SK-N-SH treated with all-trans-retinoic acid at 6 μM for 48 hours (cell line): ENCODE measurements around the gene FAM20C.

Source experiments
- ATAC-seq: fragments of 200-7000 bp; cut with Tn5 transposase; 3 replicates; pipeline ENCODE4 v1.9.1; 2020; ENCODE audit warnings: mild to moderate bottlenecking, moderate library complexity
- ARNTL ChIP-seq: fragments of 450-650 bp; formaldehyde crosslinking; IDR thresholded peaks from 2 replicates; pipeline ENCODE4 v1.5.0; 2020; ENCODE audit warnings: low read depth, mild to moderate bottlenecking, moderate library complexity, borderline replicate concordance
- BACH2 ChIP-seq: fragments of 250-450 bp; sonication (Bioruptor Pico); IDR thresholded peaks from 2 replicates; pipeline ENCODE4 v1.9.0; 2021; ENCODE audit warnings: mild to moderate bottlenecking, borderline replicate concordance
- CSDC2 ChIP-seq: fragments of 250-450 bp; sonication (Bioruptor Pico); IDR thresholded peaks from 2 replicates; pipeline ENCODE4 v1.5.0; 2020; ENCODE audit warnings: mild to moderate bottlenecking, moderate library complexity
- CSRNP3 ChIP-seq: fragments of 250-450 bp; sonication (Bioruptor Pico); IDR thresholded peaks from 2 replicates; pipeline ENCODE4 v1.5.1; 2021; ENCODE audit warnings: mild to moderate bottlenecking, moderate library complexity
- GLIS3 ChIP-seq: fragments of 250-450 bp; sonication (Bioruptor Pico); IDR thresholded peaks from 2 replicates; pipeline ENCODE4 v1.5.0; 2020; ENCODE audit warnings: mild to moderate bottlenecking, moderate library complexity
- ISL1 ChIP-seq: fragments of 250-450 bp; sonication (Bioruptor Pico); IDR thresholded peaks from 2 replicates; pipeline ENCODE4 v2.1.2; 2022; ENCODE audit warnings: mild to moderate bottlenecking, moderate library complexity
- OSR1 ChIP-seq: fragments of 250-450 bp; sonication (Bioruptor Pico); IDR thresholded peaks from 2 replicates; pipeline ENCODE4 v1.8.0; 2022; ENCODE audit warnings: moderate library complexity, mild to moderate bottlenecking, inconsistent platforms
- PPARA ChIP-seq: fragments of 250-450 bp; sonication (Bioruptor Pico); IDR thresholded peaks from 2 replicates; pipeline ENCODE4 v1.5.0; 2020; ENCODE audit warnings: mild to moderate bottlenecking, borderline replicate concordance
- RARB ChIP-seq: fragments of 250-450 bp; sonication (Bioruptor Pico); IDR thresholded peaks from 2 replicates; pipeline ENCODE4 v1.8.0; 2021; ENCODE audit warnings: mild to moderate bottlenecking, moderate library complexity
- SNAI2 ChIP-seq: fragments of 250-450 bp; sonication (Bioruptor Pico); IDR thresholded peaks from 2 replicates; pipeline ENCODE4 v1.5.0; 2020; ENCODE audit warnings: mild to moderate bottlenecking, moderate library complexity
- TOX ChIP-seq: fragments of 250-450 bp; sonication (Bioruptor Pico); IDR thresholded peaks from 2 replicates; pipeline ENCODE4 v1.8.0; 2021; ENCODE audit warnings: mild to moderate bottlenecking, moderate library complexity, borderline replicate concordance
- TSHZ2 ChIP-seq: fragments of 250-450 bp; sonication (Bioruptor Pico); IDR thresholded peaks from 2 replicates; pipeline ENCODE4 v1.5.0; 2020; ENCODE audit warnings: mild to moderate bottlenecking, moderate library complexity
- ZFP3 ChIP-seq: fragments of 250-450 bp; sonication (Bioruptor Pico); IDR thresholded peaks from 2 replicates; pipeline ENCODE4 v1.5.0; 2020; ENCODE audit warnings: mild to moderate bottlenecking, moderate library complexity
- ZFP30 ChIP-seq: fragments of 450-650 bp; formaldehyde crosslinking; IDR thresholded peaks from 2 replicates; pipeline ENCODE4 v1.5.0; 2022; ENCODE audit warnings: mild to moderate bottlenecking, moderate library complexity
- ZNF565 ChIP-seq: fragments of 450-650 bp; formaldehyde crosslinking; conservative IDR thresholded peaks from 2 replicates; pipeline ENCODE4 v1.5.0; 2020; ENCODE audit warnings: low read depth, mild to moderate bottlenecking, moderate library complexity
- ZNF70 ChIP-seq: fragments of 450-650 bp; formaldehyde crosslinking; IDR thresholded peaks from 2 replicates; pipeline ENCODE4 v1.5.0; 2020; ENCODE audit warnings: mild to moderate bottlenecking, moderate library complexity
- ZNF8 ChIP-seq: fragments of 450-650 bp; formaldehyde crosslinking; IDR thresholded peaks from 2 replicates; pipeline ENCODE4 v1.5.0; 2020; ENCODE audit warnings: mild to moderate bottlenecking, moderate library complexity
- TF ChIP-seq, protein P1 (sequence below): fragments of 250-450 bp; sonication (Bioruptor Pico); IDR thresholded peaks from 2 replicates; pipeline ENCODE4 v1.5.1; 2020; ENCODE audit warnings: low read depth, mild to moderate bottlenecking, moderate library complexity

FAM20C gene

GRCh38 chr7:159370-160270, 32.8 kb upstream of the FAM20C start:
- TF ChIP-seq ZNF70 (CRISPR knock-in tag): no peak
- TF ChIP-seq ARNTL (CRISPR knock-in tag): no peak
- no peak for TF ChIP-seq CSRNP3 (CRISPR knock-in tag)
- TF ChIP-seq ZFP3 (CRISPR knock-in tag): no peak
- no peak for TF ChIP-seq ZNF565 (CRISPR knock-in tag)
- no peak for TF ChIP-seq RARB (CRISPR knock-in tag)
- no peak for TF ChIP-seq CSDC2 (CRISPR knock-in tag)
- TF ChIP-seq SNAI2 (CRISPR knock-in tag): no peak
- TF ChIP-seq GLIS3 (CRISPR knock-in tag): no peak
- no peak for TF ChIP-seq TSHZ2 (CRISPR knock-in tag)
- TF ChIP-seq, all 23 proteins: peak for 0
- ATAC-seq: no peak

DNA sequence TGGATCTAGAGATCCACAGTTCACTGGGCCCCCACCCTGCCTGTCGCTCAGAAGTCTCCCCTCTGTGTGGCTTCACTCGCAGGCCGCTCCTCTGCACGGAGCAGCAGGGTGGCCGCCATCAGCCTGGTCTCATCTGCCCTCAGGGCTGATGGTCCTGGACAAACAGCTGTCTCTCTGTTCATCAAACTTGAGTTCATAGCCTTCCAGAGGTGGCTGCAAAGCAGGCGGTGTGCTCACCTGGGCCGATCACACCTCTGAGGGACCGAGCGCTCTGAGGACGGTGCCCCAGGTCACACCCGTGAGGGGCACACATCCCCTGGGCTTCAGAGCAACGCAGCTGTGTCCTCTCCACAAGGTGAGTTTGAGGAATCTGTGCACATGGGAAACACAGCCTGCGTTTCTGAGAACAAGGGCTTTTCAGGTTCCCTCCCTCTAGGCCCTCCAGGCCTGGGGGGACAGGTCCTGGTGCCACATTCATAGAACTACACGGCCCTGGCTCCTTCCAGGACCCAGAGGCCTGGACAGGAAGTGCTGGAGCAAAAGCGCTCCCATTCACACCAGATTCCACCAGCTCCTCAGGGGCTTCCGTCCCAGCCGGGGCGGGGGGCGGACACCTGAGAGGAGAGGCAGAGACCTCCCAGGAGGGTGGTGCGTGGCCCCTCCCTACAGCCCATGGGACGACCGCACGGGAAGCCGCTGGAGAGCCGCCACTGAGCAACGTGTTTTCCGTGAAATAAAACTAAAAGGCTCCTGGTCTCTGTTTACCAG, 31.2 kb upstream of the FAM20C start:
- ATAC-seq: no peak
- TF ChIP-seq OSR1 (CRISPR knock-in tag): no peak
- TF ChIP-seq RARB (CRISPR knock-in tag): no peak
- TF ChIP-seq SNAI2 (CRISPR knock-in tag): no peak
- no peak for TF ChIP-seq ZNF8 (CRISPR knock-in tag)
- no peak for TF ChIP-seq PPARA (CRISPR knock-in tag)
- TF ChIP-seq ARNTL (CRISPR knock-in tag): no peak
- no peak for TF ChIP-seq TSHZ2 (CRISPR knock-in tag)
- TF ChIP-seq ZNF70 (CRISPR knock-in tag): no peak
- no peak for TF ChIP-seq ISL1 (CRISPR knock-in tag)
- TF ChIP-seq ZFP30: no peak
- TF ChIP-seq ZNF565 (CRISPR knock-in tag): no peak
- TF ChIP-seq TOX (CRISPR knock-in tag): no peak
- TF ChIP-seq, all 23 proteins: peak for 0

GRCh38 chr7:162632-163297, 29.6 kb upstream of the FAM20C start:
- TF ChIP-seq ZNF565 (CRISPR knock-in tag) (no peak), ZNF70 (CRISPR knock-in tag) (no peak), BACH2 (no peak), GLIS3 (CRISPR knock-in tag) (no peak)
- TF ChIP-seq, protein P1, sequence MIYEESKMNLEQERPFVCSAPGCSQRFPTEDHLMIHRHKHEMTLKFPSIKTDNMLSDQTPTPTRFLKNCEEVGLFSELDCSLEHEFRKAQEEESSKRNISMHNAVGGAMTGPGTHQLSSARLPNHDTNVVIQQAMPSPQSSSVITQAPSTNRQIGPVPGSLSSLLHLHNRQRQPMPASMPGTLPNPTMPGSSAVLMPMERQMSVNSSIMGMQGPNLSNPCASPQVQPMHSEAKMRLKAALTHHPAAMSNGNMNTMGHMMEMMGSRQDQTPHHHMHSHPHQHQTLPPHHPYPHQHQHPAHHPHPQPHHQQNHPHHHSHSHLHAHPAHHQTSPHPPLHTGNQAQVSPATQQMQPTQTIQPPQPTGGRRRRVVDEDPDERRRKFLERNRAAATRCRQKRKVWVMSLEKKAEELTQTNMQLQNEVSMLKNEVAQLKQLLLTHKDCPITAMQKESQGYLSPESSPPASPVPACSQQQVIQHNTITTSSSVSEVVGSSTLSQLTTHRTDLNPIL (CRISPR knock-in tag): no peak
- TF ChIP-seq, all 23 proteins: peak for 0
- no peak for ATAC-seq
